Esophagus squamous epithelium (tissue), 4 donors: ENCODE measurements around the gene RPA3.

Experiments used
- CTCF ChIP-seq, 6 experiments: fragments of 450-650 bp in 4 of 6; fragments of 200-600 bp in 2 of 6; sonication (generic) in 2 of 6; IDR thresholded peaks; one replicate each; pipeline ENCODE4 v1.5.1; 2016 to 2019; ENCODE audit warnings: antibody characterized with exemption in 6 of 6, mild to moderate bottlenecking in 4 of 6, moderate library complexity in 4 of 6
- POLR2A ChIP-seq, 4 donors: fragments of 450-650 bp; IDR thresholded peaks; one replicate each; pipeline ENCODE4 v1.6.1; 2017; ENCODE audit warnings: antibody characterized with exemption in 4 of 4, mild to moderate bottlenecking in 4 of 4, moderate library complexity in 3 of 4

GRCh38 chr7:7653593-7654187 lies 64.7 kb downstream of the RPA3 start:
- TF ChIP-seq POLR2A (IDR thresholded peaks at IDR 0.05) (no peak), CTCF (IDR thresholded peaks at IDR 0.05) (peak in 4 of 6 experiments; percentile 19 to 47 (median 32))
